SK-N-SH (cell line): ENCODE data around the gene CCL16. TPM values are rescaled to one million over a fixed set of nuclear protein-coding genes. Genes with fewer than 3 reads are reported as not detected.

Experiments used
- CTCF ChIA-PET: fragments of 300-600, 350-600 bp; formaldehyde crosslinking; extraction: SDS; loops from one replicate; lab custom pipeline; 2021; lab: Yijun Ruan, JAX
- POLR2A ChIA-PET: fragments of 350-600 bp; sonication (Branson Sonifier 250); formaldehyde crosslinking; extraction: SDS; loops from one replicate; lab custom pipeline; 2020; ENCODE audit warnings: antibody characterized with exemption, inconsistent platforms; lab: Yijun Ruan, JAX
- DNase-seq: peaks from one replicate; pipeline ENCODE4 v3.0.0; 2012
- H2AFZ ChIP-seq: fragments of 200-600 bp; sonication (generic); 2 replicates; pipeline ENCODE4 v1.8.1; 2016; ENCODE audit warnings: antibody characterized with exemption, mild to moderate bottlenecking, low read depth
- H3F3A ChIP-seq: fragments of 200-600 bp; sonication (generic); replicated peaks from 2 replicates; pipeline ENCODE3; 2016; ENCODE audit warnings: antibody characterized with exemption, mild to moderate bottlenecking; ENCODE audit not compliant: insufficient read depth
- H3K27ac ChIP-seq, 2 experiments: fragments of 200-500 bp in 1 of 2; fragments of 200-600 bp in 1 of 2; sonication (Bioruptor generic) in 1 of 2; sonication (generic), shearing (Covaris generic) in 1 of 2; 2 replicates each; pipeline versions ENCODE4 v1.5.1 to v1.6.1; 2014 to 2016; ENCODE audit warnings: low read depth in 2 of 2, inconsistent platforms in 1 of 2, low read length in 1 of 2, mild to moderate bottlenecking in 1 of 2, mixed read lengths in 1 of 2
- H3K27me3 ChIP-seq: fragments of 200-600 bp; sonication (generic), shearing (Covaris generic); 2 replicates; pipeline ENCODE4 v1.6.1; 2016; ENCODE audit warnings: mixed run types; ENCODE audit not compliant: insufficient read depth
- H3K36me3 ChIP-seq, 2 experiments: fragments of 200-500 bp in 1 of 2; fragments of 200-600 bp in 1 of 2; sonication (Bioruptor generic) in 1 of 2; sonication (generic) in 1 of 2; replicated peaks in 1 of 2; 2 replicates each; pipeline versions ENCODE3 to v1.5.1; 2014 to 2016; ENCODE audit warnings: low read length in 1 of 2, mild to moderate bottlenecking in 1 of 2; ENCODE audit not compliant: insufficient read depth in 2 of 2, control insufficient read depth in 1 of 2
- H3K4me1 ChIP-seq, 2 experiments: fragments of 200-500 bp in 1 of 2; fragments of 200-600 bp in 1 of 2; sonication (Bioruptor generic) in 1 of 2; sonication (generic), shearing (Covaris generic) in 1 of 2; 2 replicates each; pipeline versions ENCODE4 v1.5.1 to v1.6.1; 2014 to 2016; ENCODE audit warnings: low read depth in 1 of 2, low read length in 1 of 2, mixed run types in 1 of 2; ENCODE audit not compliant: insufficient read depth in 2 of 2, control insufficient read depth in 1 of 2
- H3K4me2 ChIP-seq: fragments of 200-600 bp; sonication (generic), shearing (Covaris generic); 2 replicates; pipeline ENCODE4 v1.6.1; 2017; ENCODE audit warnings: mixed run types
- H3K4me3 ChIP-seq, 2 experiments: fragments of 200-500 bp in 1 of 2; fragments of 200-600 bp in 1 of 2; sonication (Bioruptor generic) in 1 of 2; sonication (generic), shearing (Covaris generic) in 1 of 2; 2 replicates each; pipeline versions ENCODE4 v1.5.1 to v1.8.1; 2014 to 2016; ENCODE audit warnings: low read depth in 2 of 2, inconsistent platforms in 1 of 2, low read length in 1 of 2, mild to moderate bottlenecking in 1 of 2, mixed read lengths in 1 of 2, moderate library complexity in 1 of 2
- H3K79me2 ChIP-seq: fragments of 200-600 bp; sonication (generic); 2 replicates; pipeline ENCODE4 v1.8.1; 2017; ENCODE audit warnings: mild to moderate bottlenecking; ENCODE audit not compliant: insufficient read depth
- H3K9ac ChIP-seq: fragments of 200-600 bp; sonication (generic); 2 replicates; pipeline ENCODE4 v1.6.1; 2017; ENCODE audit warnings: mixed run types
- H3K9me2 ChIP-seq: fragments of 200-600 bp; sonication (generic); 2 replicates; pipeline ENCODE4 v1.6.1; 2017; ENCODE audit warnings: mixed run types
- H3K9me3 ChIP-seq: fragments of 200-600 bp; sonication (generic); 2 replicates; pipeline ENCODE4 v1.6.1; 2017; ENCODE audit warnings: mixed run types, mild to moderate bottlenecking, moderate library complexity
- H4K20me1 ChIP-seq: fragments of 200-600 bp; sonication (generic); 2 replicates; pipeline ENCODE4 v1.6.1; 2017; ENCODE audit warnings: mild to moderate bottlenecking, mixed run types; ENCODE audit not compliant: insufficient read depth
- CHD2 ChIP-seq: fragments of 150-350 bp; IDR thresholded peaks from 2 replicates; pipeline ENCODE4 v1.6.1; 2018; ENCODE audit warnings: low read length; ENCODE audit not compliant: partially characterized antibody
- CTCF ChIP-seq: fragments of 200-600 bp; sonication (generic); IDR thresholded peaks from 2 replicates; pipeline ENCODE4 v1.6.1; 2017; ENCODE audit warnings: antibody characterized with exemption, mild to moderate bottlenecking, moderate library complexity
- FOSL2 ChIP-seq: IDR thresholded peaks from 2 replicates; pipeline ENCODE4 v1.4.0; 2012; ENCODE audit warnings: low read depth, mild to moderate bottlenecking, moderate library complexity, borderline replicate concordance
- FOXJ3 ChIP-seq: sonication (generic); formaldehyde crosslinking; IDR thresholded peaks from 2 replicates; pipeline ENCODE4 v1.5.1; 2020; ENCODE audit warnings: mild to moderate bottlenecking, missing genetic modification reagents
- FOXM1 ChIP-seq: IDR thresholded peaks from 2 replicates; pipeline ENCODE4 v1.4.0; 2012; ENCODE audit warnings: low read depth, mild to moderate bottlenecking
- GABPA ChIP-seq: IDR thresholded peaks from 2 replicates; pipeline ENCODE4 v1.4.0; 2012; ENCODE audit warnings: low read depth, mild to moderate bottlenecking
- GATA2 ChIP-seq: sonication (generic); formaldehyde crosslinking; IDR thresholded peaks from 2 replicates; pipeline ENCODE4 v1.5.0; 2020; ENCODE audit warnings: mild to moderate bottlenecking, missing genetic modification reagents
- JUND ChIP-seq: IDR thresholded peaks from 2 replicates; pipeline ENCODE4 v1.4.0; 2012
- RCOR1 ChIP-seq: fragments of 150-350 bp; IDR thresholded peaks from 2 replicates; pipeline ENCODE4 v1.6.1; 2017; ENCODE audit warnings: antibody characterized with exemption, low read length
- SIN3A ChIP-seq: IDR thresholded peaks from 2 replicates; pipeline ENCODE4 v1.6.1; 2012; ENCODE audit warnings: low read depth, mild to moderate bottlenecking, low read length, moderate library complexity, borderline replicate concordance
- USF1 ChIP-seq: IDR thresholded peaks from 2 replicates; pipeline ENCODE4 v1.4.0; 2012; ENCODE audit warnings: low read depth, borderline replicate concordance
- WGBS: methylation state at CpG from one replicate; pipeline ENCODE4 v1.1.6; 2017; ENCODE audit warnings: low lambda C conversion rate; 5-methylcytosine and 5-hydroxymethylcytosine counted together
- polyA plus RNA-seq, 3 experiments: library from polyadenylated mRNA; depleted of rRNA; stranded (reverse); fragments of >200 nt; gene quantifications; 2 replicates each; pipeline ENCODE4 v1.2.3, GENCODE V29; 2012

CCL16 gene
- polyA plus RNA-seq, 1 of the 3 experiments (the other 2 are of a cell fraction) = not detected

- H4K20me1 ChIP-seq = no peaks in the 10 kb centered on the region
- POLR2A ChIA-PET = no interaction called here
- H3K4me2 ChIP-seq = no peak overlapping the region
- no peak for DNase-seq
- 6% methylated on average over 5 of the region's 5 CpGs for WGBS
- H2AFZ ChIP-seq = no peak overlapping the region
- H3K36me3 ChIP-seq = no peaks in the 10 kb centered on the region
- no peak overlapping the region for H3K27ac ChIP-seq
- no peak overlapping the region for H3K4me3 ChIP-seq
- H3K9me2 ChIP-seq = no peaks in the 10 kb centered on the region
- TF ChIP-seq SIN3A = no peak
- no peak for TF ChIP-seq FOSL2
- no peak for TF ChIP-seq USF1
- CTCF ChIA-PET = no interaction called here
- H3K4me1 ChIP-seq = no peaks in the 10 kb centered on the region
- no peak overlapping the region for H3K9ac ChIP-seq
- H3K79me2 ChIP-seq = no peaks in the 10 kb centered on the region
- H3K9me3 ChIP-seq = no peaks in the 10 kb centered on the region
- no peaks in the 10 kb centered on the region for H3F3A ChIP-seq
- no peaks in the 10 kb centered on the region; the same call in 1 of the 2 replicates for H3K27me3 ChIP-seq
Measured at GRCh38 chr17:36014946-36015345, 33.6 kb upstream of the CCL16 start.

GRCh38 chr17:36011201-36011600 is 29.9 kb upstream of the CCL16 start:
- WGBS = 1% methylated on average over 2 of the region's 2 CpGs
- POLR2A ChIA-PET = no interaction called here
- no peak overlapping the region for H3K4me2 ChIP-seq

GRCh38 chr17:36008998-36009665 is 27.8 kb upstream of the CCL16 start:
- Histone ChIP-seq H4K20me1 (no peaks in the 10 kb centered on the region), H3K79me2 (no peaks in the 10 kb centered on the region), H3K9ac (no peak overlapping the region), H3K36me3 (no peaks in the 10 kb centered on the region), H3K4me1 (no peaks in the 10 kb centered on the region), H3K9me3 (no peaks in the 10 kb centered on the region), H2AFZ (no peak overlapping the region), H3K9me2 (no peaks in the 10 kb centered on the region), H3K4me2 (no peak overlapping the region), H3K4me3 (no peak overlapping the region), H3F3A (no peaks in the 10 kb centered on the region), H3K27ac (no peak overlapping the region), H3K27me3 (no peaks in the 10 kb centered on the region; the same call in 1 of the 2 replicates)
- 27% methylated on average over 14 of the region's 14 CpGs for WGBS
- DNase-seq = peak; percentile 10
- CTCF ChIA-PET = no interaction called here
- TF ChIP-seq CTCF = peak; percentile 57
- TF ChIP-seq JUND = no peak
- TF ChIP-seq GABPA = no peak
- POLR2A ChIA-PET = no interaction called here

More at GRCh38 chr17:36011201-36011600, 29.9 kb upstream of the CCL16 start:
- Histone ChIP-seq H3K9ac (no peak overlapping the region), H4K20me1 (no peaks in the 10 kb centered on the region), H3K4me3 (no peak overlapping the region), H3K27me3 (no peaks in the 10 kb centered on the region; the same call in 1 of the 2 replicates), H3K9me3 (no peaks in the 10 kb centered on the region), H3K9me2 (no peaks in the 10 kb centered on the region), H3K27ac (no peak overlapping the region)
- TF ChIP-seq RCOR1 (no peak), CHD2 (no peak), GATA2 (no peak), FOXM1 (no peak), FOXJ3 (CRISPR knock-in tag) (no peak)
- TF ChIP-seq, all 33 proteins: peak for 0
- Histone ChIP-seq H3K4me1 (no peaks in the 10 kb centered on the region), H3K79me2 (no peaks in the 10 kb centered on the region), H3F3A (no peaks in the 10 kb centered on the region), H2AFZ (no peak overlapping the region), H3K36me3 (no peaks in the 10 kb centered on the region)
- no peak for DNase-seq
- CTCF ChIA-PET = no interaction called here
